ENCODE results near the gene CNTLN. TPM values are rescaled to one million over a fixed set of nuclear protein-coding genes. Genes with fewer than 3 reads are reported as not detected.
"Not testable (repeated sequence)": the region's sequence is repeated elsewhere in the genome, so short reads cannot be mapped to it uniquely, and the experiment has no call there.

CNTLN gene
- total RNA-seq, 2 donors from 2014 or later: 2.4 to 2.6 TPM

DNA sequence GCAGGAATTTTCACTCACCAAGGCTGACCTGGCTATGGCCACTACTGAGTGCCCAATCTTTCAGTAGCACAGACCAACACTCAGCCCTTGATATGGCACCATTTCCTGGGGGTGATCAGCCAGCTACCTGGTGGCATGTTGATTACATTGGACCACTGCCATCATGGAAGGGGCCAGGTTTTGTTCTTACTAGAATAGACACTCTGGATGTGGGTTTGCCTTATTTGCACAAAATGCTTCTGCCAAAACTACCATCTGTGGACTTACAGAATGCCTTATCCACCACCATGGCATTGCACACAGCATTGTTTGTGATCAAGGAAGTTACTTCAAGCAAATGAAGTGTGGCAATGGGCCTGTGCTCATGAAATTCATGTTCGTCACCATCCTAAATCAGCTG is 374.3 kb downstream of the CNTLN start:
- no peaks in the 10 kb centered on the region for H3K9me3 ChIP-seq
- TF ChIP-seq, protein P1, sequence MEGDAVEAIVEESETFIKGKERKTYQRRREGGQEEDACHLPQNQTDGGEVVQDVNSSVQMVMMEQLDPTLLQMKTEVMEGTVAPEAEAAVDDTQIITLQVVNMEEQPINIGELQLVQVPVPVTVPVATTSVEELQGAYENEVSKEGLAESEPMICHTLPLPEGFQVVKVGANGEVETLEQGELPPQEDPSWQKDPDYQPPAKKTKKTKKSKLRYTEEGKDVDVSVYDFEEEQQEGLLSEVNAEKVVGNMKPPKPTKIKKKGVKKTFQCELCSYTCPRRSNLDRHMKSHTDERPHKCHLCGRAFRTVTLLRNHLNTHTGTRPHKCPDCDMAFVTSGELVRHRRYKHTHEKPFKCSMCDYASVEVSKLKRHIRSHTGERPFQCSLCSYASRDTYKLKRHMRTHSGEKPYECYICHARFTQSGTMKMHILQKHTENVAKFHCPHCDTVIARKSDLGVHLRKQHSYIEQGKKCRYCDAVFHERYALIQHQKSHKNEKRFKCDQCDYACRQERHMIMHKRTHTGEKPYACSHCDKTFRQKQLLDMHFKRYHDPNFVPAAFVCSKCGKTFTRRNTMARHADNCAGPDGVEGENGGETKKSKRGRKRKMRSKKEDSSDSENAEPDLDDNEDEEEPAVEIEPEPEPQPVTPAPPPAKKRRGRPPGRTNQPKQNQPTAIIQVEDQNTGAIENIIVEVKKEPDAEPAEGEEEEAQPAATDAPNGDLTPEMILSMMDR (IDR thresholded peaks at IDR 0.05): no peak
- intact Hi-C loops (cut with DNase I): no loop called here
- H3K27me3 ChIP-seq: no peaks in the 10 kb centered on the region
- no peak for DNase-seq
- no peaks in the 10 kb centered on the region for H3K36me3 ChIP-seq
- H3K4me3 ChIP-seq: no peak overlapping the region
- H3K9ac ChIP-seq (ENCODE audit: low read depth in 2 of 2, low read length in 2 of 2): no peak overlapping the region
- no peaks in the 10 kb centered on the region for H3K4me1 ChIP-seq
- no peak overlapping the region for H3K27ac ChIP-seq

DNA sequence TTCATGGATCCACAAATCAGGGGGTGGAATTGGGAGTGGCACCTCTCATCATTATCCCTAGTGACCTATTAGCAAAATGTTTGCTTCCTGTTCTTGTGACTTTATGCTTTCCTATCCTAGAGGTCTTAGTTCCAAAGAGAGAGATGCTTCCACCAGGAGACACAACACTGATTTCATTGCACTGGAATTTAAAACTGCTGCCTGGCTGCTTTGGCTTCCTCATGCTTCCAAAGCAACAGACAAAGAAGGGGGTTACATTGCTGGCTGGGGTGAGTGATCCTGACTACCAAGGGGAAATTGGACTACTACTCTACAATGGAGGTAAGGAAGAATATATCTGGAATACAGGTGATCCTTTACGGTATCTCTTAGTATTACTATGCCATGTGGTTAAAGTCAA is 374.9 kb downstream of the CNTLN start:
- no peaks in the 10 kb centered on the region for H3K4me1 ChIP-seq
- no peak for DNase-seq
- TF ChIP-seq, protein P1 (IDR thresholded peaks at IDR 0.05): no peak
- H3K9me3 ChIP-seq: no peaks in the 10 kb centered on the region
- no peak overlapping the region for H3K27ac ChIP-seq
- no peak overlapping the region for H3K9ac ChIP-seq (ENCODE audit: low read depth in 2 of 2, low read length in 2 of 2)
- H3K4me3 ChIP-seq: no peak overlapping the region
- H3K36me3 ChIP-seq: no peaks in the 10 kb centered on the region
- intact Hi-C loops (cut with DNase I): no loop called here
- no peaks in the 10 kb centered on the region for H3K27me3 ChIP-seq

DNA sequence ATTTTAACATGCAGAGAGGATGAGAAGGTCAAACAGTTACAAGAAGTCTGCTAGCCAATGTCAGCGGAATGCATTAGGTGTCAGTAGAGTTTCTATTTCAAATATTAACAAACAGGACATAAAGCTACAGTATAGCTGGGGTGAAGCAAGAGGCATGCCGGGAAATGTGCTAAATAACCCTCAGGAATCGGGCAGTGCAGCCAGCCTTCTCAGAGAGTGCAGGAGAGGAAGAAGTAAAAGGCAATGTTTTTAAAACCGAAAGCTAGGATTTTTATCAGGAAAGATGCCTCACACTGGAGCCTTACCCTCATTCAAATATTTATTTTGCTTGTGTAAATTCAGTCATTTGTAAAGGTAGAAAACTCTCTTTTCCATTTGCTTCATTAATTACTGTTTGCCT is 384.9 kb downstream of the CNTLN start:
- intact Hi-C loops (cut with DNase I): loop anchor here (10.0 kb wide), 1 partner anchor 1505 kb away; no protein-coding TSS in a partner anchor
- Histone ChIP-seq H3K4me1 (no peaks in the 10 kb centered on the region), H3K4me3 (no peak overlapping the region), H3K36me3 (no peaks in the 10 kb centered on the region), H3K27ac (no peak overlapping the region), H3K9ac (ENCODE audit: low read depth in 2 of 2, low read length in 2 of 2) (no peak overlapping the region), H3K27me3 (no peaks in the 10 kb centered on the region), H3K9me3 (no peaks in the 10 kb centered on the region)
- TF ChIP-seq, protein P1 (IDR thresholded peaks at IDR 0.05): no peak
- DNase-seq: no peak

DNA sequence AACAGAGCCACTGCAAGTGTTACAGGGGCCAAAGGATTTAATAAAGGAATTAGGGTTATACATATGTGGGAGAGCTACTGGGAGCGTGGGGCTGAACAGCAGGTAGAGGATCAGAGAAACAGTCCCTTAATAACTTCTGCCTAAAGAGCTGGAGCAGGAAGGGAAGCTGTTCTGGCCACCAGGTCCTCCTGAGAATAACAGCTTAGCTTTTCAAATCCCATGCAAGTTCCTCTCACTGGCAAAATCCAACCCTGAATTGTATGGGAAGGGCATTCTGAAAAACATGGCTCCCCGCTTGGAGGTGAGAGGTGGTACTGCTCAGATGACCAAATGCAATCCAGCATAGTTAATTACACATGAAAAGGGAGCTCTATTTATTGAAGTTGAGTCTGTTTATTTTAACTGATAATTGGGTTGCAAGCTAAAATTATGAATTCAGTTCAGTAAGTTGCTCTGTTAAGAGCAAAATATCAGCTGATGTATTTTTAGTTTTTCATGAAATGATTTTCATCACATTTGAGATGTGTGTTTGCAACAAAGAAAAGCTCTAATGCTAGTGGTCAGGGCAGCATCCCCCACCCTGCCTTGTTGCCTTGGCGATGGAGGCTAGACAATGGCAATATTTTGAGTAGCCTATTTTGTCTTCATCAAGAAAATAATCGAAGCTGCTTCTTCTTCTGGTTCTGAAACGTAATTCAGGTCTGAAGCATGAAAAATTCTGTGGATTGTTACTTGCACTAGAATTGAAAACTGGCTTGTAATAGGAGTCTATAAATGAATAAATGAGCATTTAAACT is 385.6 kb downstream of the CNTLN start:
- H3K36me3 ChIP-seq: no peaks in the 10 kb centered on the region
- no peak overlapping the region for H3K4me3 ChIP-seq
- H3K9me3 ChIP-seq: no peaks in the 10 kb centered on the region
- DNase-seq: no peak
- H3K4me1 ChIP-seq: no peaks in the 10 kb centered on the region
- intact Hi-C loops (cut with DNase I): loop anchor here (10.0 kb wide), 1 partner anchor 1504 kb away; no protein-coding TSS in a partner anchor
- H3K9ac ChIP-seq (ENCODE audit: low read depth in 2 of 2, low read length in 2 of 2): no peak overlapping the region
- TF ChIP-seq, protein P1 (IDR thresholded peaks at IDR 0.05): no peak
- H3K27ac ChIP-seq: no peak overlapping the region
- no peaks in the 10 kb centered on the region for H3K27me3 ChIP-seq

DNA sequence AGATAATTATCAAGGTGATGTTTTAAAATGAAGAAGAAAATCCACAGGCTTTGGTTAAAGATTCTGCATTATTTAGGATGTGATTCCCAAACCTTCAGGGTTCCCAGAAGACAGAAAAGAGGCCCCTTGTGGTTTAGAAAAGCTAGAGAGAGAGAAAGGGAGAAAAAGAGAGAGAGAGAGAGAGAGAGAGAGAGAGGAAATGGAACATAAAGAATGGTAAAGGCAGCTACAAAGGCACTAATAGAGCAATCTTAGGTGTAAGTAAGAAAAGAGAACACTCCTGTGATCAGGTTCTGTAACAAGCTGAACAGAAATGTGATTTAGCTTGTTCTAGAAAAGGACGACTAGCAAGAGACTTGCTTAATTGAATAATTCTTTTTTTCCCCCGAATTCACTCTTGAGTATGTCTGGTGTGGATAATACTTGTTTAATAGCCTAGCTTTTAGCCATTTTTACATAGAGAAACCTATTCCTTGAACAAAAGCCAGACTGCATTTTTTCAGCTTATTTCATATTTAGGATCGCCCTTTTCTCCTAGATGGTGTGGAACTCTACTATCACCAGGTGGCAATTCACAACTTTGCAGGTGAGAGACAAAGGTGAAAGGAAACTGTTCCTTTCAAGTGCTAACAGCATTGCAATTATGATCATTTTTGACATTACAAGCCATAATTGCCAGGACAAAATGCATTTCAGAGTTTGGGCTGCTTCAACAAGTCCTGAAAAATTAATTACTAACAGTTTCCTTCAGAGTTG is 386.4 kb downstream of the CNTLN start:
- Histone ChIP-seq H3K4me3 (no peak overlapping the region), H3K9me3 (no peaks in the 10 kb centered on the region), H3K4me1 (no peaks in the 10 kb centered on the region), H3K27me3 (no peaks in the 10 kb centered on the region), H3K27ac (no peak overlapping the region), H3K9ac (ENCODE audit: low read depth in 2 of 2, low read length in 2 of 2) (no peak overlapping the region), H3K36me3 (no peaks in the 10 kb centered on the region)
- no peak for DNase-seq
- TF ChIP-seq, protein P1 (IDR thresholded peaks at IDR 0.05): no peak
- intact Hi-C loops (cut with DNase I): loop anchor here (10.0 kb wide), 1 partner anchor 1504 kb away; no protein-coding TSS in a partner anchor

DNA sequence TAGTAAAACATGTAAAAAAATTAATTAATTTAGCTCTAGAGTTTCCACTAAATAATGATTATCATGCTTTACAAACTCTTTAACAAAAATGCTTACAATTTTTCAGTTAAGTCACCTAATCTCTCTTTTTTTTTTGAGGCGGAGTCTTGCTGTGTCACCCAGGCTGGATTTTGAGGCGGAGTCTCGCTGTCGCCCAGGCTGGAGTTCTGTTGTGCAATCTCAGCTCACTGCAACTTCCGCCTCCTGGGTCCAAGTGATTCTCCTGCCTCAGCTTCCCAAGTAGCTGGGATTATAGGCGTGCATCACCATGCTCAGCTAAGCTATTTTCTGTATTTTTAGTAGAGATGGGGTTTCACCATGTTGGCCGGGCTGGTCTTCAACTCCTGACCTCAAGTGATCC is 391.9 kb downstream of the CNTLN start:
- DNase-seq; H3K36me3 ChIP-seq; H3K9ac ChIP-seq (ENCODE audit: low read depth in 2 of 2, low read length in 2 of 2); H3K4me1 ChIP-seq; H3K27me3 ChIP-seq; H3K9me3 ChIP-seq; H3K27ac ChIP-seq; H3K4me3 ChIP-seq: not testable (repeated sequence)
- intact Hi-C loops (cut with DNase I): loop anchor here (10.0 kb wide), 1 partner anchor 1498 kb away; no protein-coding TSS in a partner anchor

Data from colonic mucosa (tissue), 4 donors.